ENCODE measurements around the gene MRPS12.

DNA sequence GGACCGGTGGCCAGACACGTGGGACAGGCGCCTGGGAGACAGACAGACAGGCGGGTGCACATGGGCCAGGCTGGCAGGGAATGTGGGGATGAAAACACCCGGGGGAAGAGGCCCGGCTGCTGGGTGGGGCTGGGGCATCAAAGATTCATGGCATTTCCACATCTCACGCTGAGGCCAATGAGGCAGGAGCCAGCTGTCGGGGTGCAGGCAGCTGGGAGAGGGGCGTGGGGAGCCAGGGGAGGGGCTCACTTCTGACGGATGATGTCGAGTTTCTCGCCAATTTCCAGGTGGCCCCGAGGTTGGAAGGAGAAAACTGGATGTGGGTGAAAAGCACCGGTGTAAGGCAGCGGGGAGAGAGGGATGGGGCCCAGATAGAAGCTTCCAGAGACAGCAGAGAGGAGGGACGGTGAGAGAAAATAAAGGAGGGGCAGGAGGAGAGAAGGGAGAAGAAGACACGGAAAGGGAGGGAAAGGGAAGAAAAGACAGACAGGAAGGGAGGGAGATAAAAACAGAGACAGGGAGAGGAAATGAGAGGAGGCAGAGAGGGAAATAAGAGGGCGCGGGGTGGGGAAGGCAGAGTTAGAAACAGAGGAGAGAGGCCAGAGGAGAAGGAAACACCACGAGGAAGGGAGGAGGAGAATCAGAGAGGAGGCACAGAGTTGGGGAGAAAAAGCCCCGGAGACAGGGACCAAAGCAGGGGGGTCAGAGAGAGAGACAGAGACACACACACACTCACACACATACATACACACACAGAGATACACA, 10.7 kb upstream of the MRPS12 start:
- no peak for TF ChIP-seq CTCF (conservative IDR thresholded peaks at IDR 0.05; ENCODE audit: low read depth, low read length)
- TF ChIP-seq MXI1 (IDR thresholded peaks at IDR 0.05; ENCODE audit: borderline replicate concordance, low read depth, low read length): no peak
- TF ChIP-seq POLR2A (IDR thresholded peaks at IDR 0.05; ENCODE audit: low read depth, low read length): no peak
- TF ChIP-seq CHD1 (IDR thresholded peaks at IDR 0.05; ENCODE audit: low read depth, low read length): no peak
- no peak for TF ChIP-seq RCOR1 (IDR thresholded peaks at IDR 0.05; ENCODE audit: insufficient replicate concordance, low read length)
- TF ChIP-seq RAD21 (IDR thresholded peaks at IDR 0.05; ENCODE audit: low read length): no peak
- no peak for TF ChIP-seq BHLHE40 (IDR thresholded peaks at IDR 0.05; ENCODE audit: low read depth, low read length)
- no peak for TF ChIP-seq NFE2L2 (IDR thresholded peaks at IDR 0.05; ENCODE audit: low read depth, low read length)
- TF ChIP-seq RFX5 (IDR thresholded peaks at IDR 0.05; ENCODE audit: low read depth, low read length): no peak
